Measurements from ENCODE around the gene TGFBR3.

The TGFBR3 gene

DNA sequence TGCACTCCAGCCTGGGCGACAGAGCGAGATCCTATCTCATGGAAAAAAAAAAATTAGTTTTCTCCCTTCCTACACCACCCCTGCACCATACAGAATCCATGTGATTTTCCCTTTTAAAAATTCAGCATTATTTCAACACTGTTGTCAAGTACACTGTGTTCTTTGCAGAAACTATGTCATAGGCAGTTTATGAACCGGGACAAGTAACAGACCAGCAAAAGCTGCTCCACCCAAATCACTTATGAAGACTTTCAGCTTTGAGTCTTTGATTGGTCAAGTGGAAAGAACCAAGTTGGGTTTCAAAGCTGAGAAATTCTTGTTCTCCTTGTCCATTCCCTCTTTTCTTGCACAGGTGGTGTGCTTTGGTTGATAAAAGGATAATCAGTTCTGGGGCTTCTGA is 212.3 kb downstream of the TGFBR3 start:
- Histone ChIP-seq H3K4me1 (ENCODE audit: control insufficient read depth, insufficient read depth, low read length) (no peaks in the 10 kb centered on the region), H3K4me3 (ENCODE audit: low read depth, low read length) (no peak overlapping the region), H3K36me3 (ENCODE audit: control insufficient read depth in 2 of 2, insufficient read depth in 1 of 2, low read length in 2 of 2) (no peaks in the 10 kb centered on the region), H3K27ac (ENCODE audit: extremely low read depth, low read depth, low read length) (no peak overlapping the region), H3K9me3 (ENCODE audit: control insufficient read depth, insufficient read depth, low read depth, low read length) (no peaks in the 10 kb centered on the region)
- ChIA-PET CTCF (no interaction called here), POLR2A (no interaction called here)
- TF ChIP-seq, protein P1, sequence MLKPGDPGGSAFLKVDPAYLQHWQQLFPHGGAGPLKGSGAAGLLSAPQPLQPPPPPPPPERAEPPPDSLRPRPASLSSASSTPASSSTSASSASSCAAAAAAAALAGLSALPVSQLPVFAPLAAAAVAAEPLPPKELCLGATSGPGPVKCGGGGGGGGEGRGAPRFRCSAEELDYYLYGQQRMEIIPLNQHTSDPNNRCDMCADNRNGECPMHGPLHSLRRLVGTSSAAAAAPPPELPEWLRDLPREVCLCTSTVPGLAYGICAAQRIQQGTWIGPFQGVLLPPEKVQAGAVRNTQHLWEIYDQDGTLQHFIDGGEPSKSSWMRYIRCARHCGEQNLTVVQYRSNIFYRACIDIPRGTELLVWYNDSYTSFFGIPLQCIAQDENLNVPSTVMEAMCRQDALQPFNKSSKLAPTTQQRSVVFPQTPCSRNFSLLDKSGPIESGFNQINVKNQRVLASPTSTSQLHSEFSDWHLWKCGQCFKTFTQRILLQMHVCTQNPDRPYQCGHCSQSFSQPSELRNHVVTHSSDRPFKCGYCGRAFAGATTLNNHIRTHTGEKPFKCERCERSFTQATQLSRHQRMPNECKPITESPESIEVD (tag by site-specific recombination; IDR thresholded peaks at IDR 0.05): no peak
- TF ChIP-seq ZNF311 (tag by site-specific recombination; IDR thresholded peaks at IDR 0.05; ENCODE audit: borderline replicate concordance) (no peak), ZNF391 (tag by site-specific recombination; IDR thresholded peaks at IDR 0.05; ENCODE audit: borderline replicate concordance, low read depth) (no peak), ZBTB21 (tag by site-specific recombination; IDR thresholded peaks at IDR 0.05) (no peak), ZNF558 (tag by site-specific recombination; IDR thresholded peaks at IDR 0.05) (no peak), ZSCAN23 (tag by site-specific recombination; IDR thresholded peaks at IDR 0.05) (no peak), OVOL3 (tag by site-specific recombination; IDR thresholded peaks at IDR 0.05) (no peak), ZNF324 (tag by site-specific recombination; IDR thresholded peaks at IDR 0.05) (no peak), KLF16 (tag by site-specific recombination; IDR thresholded peaks at IDR 0.05) (no peak)

DNA sequence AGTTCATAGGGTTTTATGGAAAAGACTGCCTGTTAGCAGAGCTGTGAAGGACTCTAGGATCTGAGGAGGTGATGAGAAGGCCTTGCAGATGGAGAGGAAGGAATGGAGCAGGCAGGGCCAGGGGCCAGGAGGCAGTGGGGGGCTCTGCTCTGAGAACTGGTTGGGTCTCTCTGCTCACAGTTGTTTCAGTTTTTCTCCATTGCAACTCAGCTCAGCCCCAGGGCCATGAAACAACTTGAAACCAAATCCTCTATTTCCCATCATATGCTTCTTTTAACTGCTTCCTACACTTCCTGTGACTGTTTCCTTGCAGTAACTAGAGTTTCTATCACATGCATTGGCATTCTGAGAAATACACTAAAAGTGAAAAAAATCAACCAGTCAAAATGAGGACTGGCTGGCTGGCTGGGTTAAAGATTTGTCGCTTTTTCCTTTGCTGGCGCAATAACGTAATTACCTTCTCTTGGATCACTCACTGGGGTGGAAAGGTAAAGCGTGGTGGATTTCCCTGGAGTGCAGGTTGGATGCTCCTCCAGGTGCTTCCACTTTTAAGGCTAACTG is 213.3 kb downstream of the TGFBR3 start:
- Histone ChIP-seq H3K4me1 (ENCODE audit: control insufficient read depth, insufficient read depth, low read length) (no peaks in the 10 kb centered on the region), H3K4me3 (ENCODE audit: low read depth, low read length) (no peak overlapping the region), H3K9me3 (ENCODE audit: control insufficient read depth, insufficient read depth, low read depth, low read length) (no peaks in the 10 kb centered on the region), H3K36me3 (ENCODE audit: control insufficient read depth in 2 of 2, insufficient read depth in 1 of 2, low read length in 2 of 2) (no peaks in the 10 kb centered on the region), H3K27ac (ENCODE audit: extremely low read depth, low read depth, low read length) (no peak overlapping the region)
- POLR2A ChIA-PET: no interaction called here
- TF ChIP-seq, protein P2, sequence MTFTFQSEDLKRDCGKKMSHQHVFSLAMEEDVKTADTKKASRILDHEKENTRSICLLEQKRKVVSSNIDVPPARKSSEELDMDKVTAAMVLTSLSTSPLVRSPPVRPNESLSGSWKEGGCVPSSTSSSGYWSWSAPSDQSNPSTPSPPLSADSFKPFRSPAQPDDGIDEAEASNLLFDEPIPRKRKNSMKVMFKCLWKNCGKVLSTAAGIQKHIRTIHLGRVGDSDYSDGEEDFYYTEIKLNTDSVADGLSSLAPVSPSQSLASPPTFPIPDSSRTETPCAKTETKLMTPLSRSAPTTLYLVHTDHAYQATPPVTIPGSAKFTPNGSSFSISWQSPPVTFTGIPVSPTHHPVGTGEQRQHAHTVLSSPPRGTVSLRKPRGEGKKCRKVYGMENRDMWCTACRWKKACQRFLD (tag by site-specific recombination; IDR thresholded peaks at IDR 0.05): no peak
- no peak for TF ChIP-seq OVOL3 (tag by site-specific recombination; IDR thresholded peaks at IDR 0.05)
- TF ChIP-seq KLF9 (tag by site-specific recombination; IDR thresholded peaks at IDR 0.05; ENCODE audit: low read depth): no peak
- TF ChIP-seq ZNF621 (tag by site-specific recombination; IDR thresholded peaks at IDR 0.05): no peak
- TF ChIP-seq, protein P3, sequence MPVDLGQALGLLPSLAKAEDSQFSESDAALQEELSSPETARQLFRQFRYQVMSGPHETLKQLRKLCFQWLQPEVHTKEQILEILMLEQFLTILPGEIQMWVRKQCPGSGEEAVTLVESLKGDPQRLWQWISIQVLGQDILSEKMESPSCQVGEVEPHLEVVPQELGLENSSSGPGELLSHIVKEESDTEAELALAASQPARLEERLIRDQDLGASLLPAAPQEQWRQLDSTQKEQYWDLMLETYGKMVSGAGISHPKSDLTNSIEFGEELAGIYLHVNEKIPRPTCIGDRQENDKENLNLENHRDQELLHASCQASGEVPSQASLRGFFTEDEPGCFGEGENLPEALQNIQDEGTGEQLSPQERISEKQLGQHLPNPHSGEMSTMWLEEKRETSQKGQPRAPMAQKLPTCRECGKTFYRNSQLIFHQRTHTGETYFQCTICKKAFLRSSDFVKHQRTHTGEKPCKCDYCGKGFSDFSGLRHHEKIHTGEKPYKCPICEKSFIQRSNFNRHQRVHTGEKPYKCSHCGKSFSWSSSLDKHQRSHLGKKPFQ (tag by site-specific recombination; IDR thresholded peaks at IDR 0.05): no peak
- TF ChIP-seq KLF16 (tag by site-specific recombination; IDR thresholded peaks at IDR 0.05): no peak
- no peak for TF ChIP-seq ZNF19 (tag by site-specific recombination; IDR thresholded peaks at IDR 0.05; ENCODE audit: low read depth)
- no peak for TF ChIP-seq ZNF350 (tag by site-specific recombination; IDR thresholded peaks at IDR 0.05)
- no peak for TF ChIP-seq ZNF24 (tag by site-specific recombination; IDR thresholded peaks at IDR 0.05)
- no peak for TF ChIP-seq ZNF514 (tag by site-specific recombination; IDR thresholded peaks at IDR 0.05)
- CTCF ChIA-PET: interaction anchor here (0.6 kb wide), 1 partner anchor 9 kb away, joined by 4 read pairs; no protein-coding TSS in a partner anchor

DNA sequence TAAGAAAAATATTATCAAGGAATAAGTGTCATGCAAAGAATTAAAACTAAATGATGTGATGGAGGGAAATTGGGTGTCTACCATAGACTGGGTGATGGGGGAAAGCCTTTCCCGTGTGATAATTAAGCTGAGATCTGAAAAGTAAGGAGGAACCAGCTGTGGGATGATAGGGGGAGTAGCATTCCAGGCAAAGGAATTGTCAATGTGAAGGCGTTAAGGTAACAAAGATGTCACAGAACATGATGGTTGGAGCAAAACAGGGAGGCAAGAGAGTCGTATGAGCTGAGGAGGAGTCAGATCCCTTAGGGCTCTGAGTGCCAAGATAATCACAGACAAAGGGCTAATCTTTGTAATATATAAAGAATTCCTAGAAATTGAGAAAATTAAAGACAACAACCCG is 215.2 kb downstream of the TGFBR3 start:
- Histone ChIP-seq H3K4me3 (ENCODE audit: low read depth, low read length) (no peak overlapping the region), H3K9me3 (ENCODE audit: control insufficient read depth, insufficient read depth, low read depth, low read length) (no peaks in the 10 kb centered on the region), H3K27ac (ENCODE audit: extremely low read depth, low read depth, low read length) (no peak overlapping the region), H3K4me1 (ENCODE audit: control insufficient read depth, insufficient read depth, low read length) (no peaks in the 10 kb centered on the region), H3K36me3 (ENCODE audit: control insufficient read depth in 2 of 2, insufficient read depth in 1 of 2, low read length in 2 of 2) (no peaks in the 10 kb centered on the region)
- POLR2A ChIA-PET: no interaction called here
- CTCF ChIA-PET: interaction anchor here (0.6 kb wide), 1 partner anchor 69 kb away, joined by 3 read pairs; no protein-coding TSS in a partner anchor
- no peak for TF ChIP-seq ZNF112 (tag by site-specific recombination; IDR thresholded peaks at IDR 0.05)
- no peak for TF ChIP-seq BCL11A (tag by site-specific recombination; IDR thresholded peaks at IDR 0.05; ENCODE audit: low read depth)
- TF ChIP-seq KLF10 (tag by site-specific recombination; IDR thresholded peaks at IDR 0.05): no peak
- TF ChIP-seq ZNF350 (tag by site-specific recombination; IDR thresholded peaks at IDR 0.05): no peak
- TF ChIP-seq ZNF341 (tag by site-specific recombination; IDR thresholded peaks at IDR 0.05; ENCODE audit: low read depth): no peak
- TF ChIP-seq SALL2 (tag by site-specific recombination; IDR thresholded peaks at IDR 0.05; ENCODE audit: borderline replicate concordance): no peak
- TF ChIP-seq, protein P4, sequence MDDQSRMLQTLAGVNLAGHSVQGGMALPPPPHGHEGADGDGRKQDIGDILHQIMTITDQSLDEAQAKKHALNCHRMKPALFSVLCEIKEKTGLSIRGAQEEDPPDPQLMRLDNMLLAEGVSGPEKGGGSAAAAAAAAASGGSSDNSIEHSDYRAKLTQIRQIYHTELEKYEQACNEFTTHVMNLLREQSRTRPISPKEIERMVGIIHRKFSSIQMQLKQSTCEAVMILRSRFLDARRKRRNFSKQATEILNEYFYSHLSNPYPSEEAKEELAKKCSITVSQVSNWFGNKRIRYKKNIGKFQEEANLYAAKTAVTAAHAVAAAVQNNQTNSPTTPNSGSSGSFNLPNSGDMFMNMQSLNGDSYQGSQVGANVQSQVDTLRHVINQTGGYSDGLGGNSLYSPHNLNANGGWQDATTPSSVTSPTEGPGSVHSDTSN (CRISPR knock-in tag; IDR thresholded peaks at IDR 0.05): no peak
- TF ChIP-seq ZNF791 (tag by site-specific recombination; IDR thresholded peaks at IDR 0.05): no peak
- no peak for TF ChIP-seq ZNF585B (tag by site-specific recombination; IDR thresholded peaks at IDR 0.05)
- TF ChIP-seq SCRT2 (tag by site-specific recombination; IDR thresholded peaks at IDR 0.05): no peak
- no peak for TF ChIP-seq FEZF1 (tag by site-specific recombination; IDR thresholded peaks at IDR 0.05)
- no peak for TF ChIP-seq ZNF132 (tag by site-specific recombination; IDR thresholded peaks at IDR 0.05; ENCODE audit: borderline replicate concordance)
